Neural cell (in vitro differentiated cells): ENCODE data around the gene BCAS1. TPM values are rescaled to one million over a fixed set of nuclear protein-coding genes. Genes with fewer than 3 reads are reported as not detected.

ENCODE experiments used
- H2AFZ ChIP-seq: fragments of 200-600, 300-800 bp; sonication (generic), shearing (Covaris generic); 2 replicates; pipeline ENCODE4 v1.6.0; 2014; ENCODE audit warnings: low read depth, mild to moderate bottlenecking, antibody characterized with exemption, low read length, moderate library complexity
- H3F3A ChIP-seq: fragments of 200-600 bp; shearing (Covaris generic); 2 replicates; pipeline ENCODE4 v1.6.1; 2016; ENCODE audit warnings: mild to moderate bottlenecking, moderate library complexity, mixed read lengths, antibody characterized with exemption, low read length; ENCODE audit not compliant: insufficient read depth, poor library complexity, severe bottlenecking
- H3K27ac ChIP-seq: fragments of 200-600, 300-800 bp; sonication (generic), shearing (Covaris generic); 2 replicates; pipeline ENCODE4 v1.5.1; 2014; ENCODE audit warnings: mild to moderate bottlenecking, low read length, moderate library complexity
- H3K27me3 ChIP-seq: fragments of 300-800, 200-600 bp; sonication (generic), shearing (Covaris generic); 2 replicates; pipeline ENCODE4 v1.6.0; 2014; ENCODE audit warnings: mild to moderate bottlenecking, low read depth, low read length, moderate library complexity; ENCODE audit not compliant: insufficient read depth
- H3K36me3 ChIP-seq: fragments of 300-800, 200-600 bp; sonication (generic), shearing (Covaris generic); 2 replicates; pipeline ENCODE4 v1.5.1; 2014; ENCODE audit warnings: mild to moderate bottlenecking, antibody characterized with exemption, low read length, moderate library complexity; ENCODE audit not compliant: insufficient read depth
- H3K4me2 ChIP-seq: fragments of 300-800, 200-600 bp; sonication (generic), shearing (Covaris generic); 2 replicates; pipeline ENCODE4 v1.6.0; 2014; ENCODE audit warnings: mild to moderate bottlenecking, low read length
- H3K4me3 ChIP-seq: fragments of 300-800, 200-600 bp; sonication (generic), shearing (Covaris generic); 2 replicates; pipeline ENCODE4 v1.5.1; 2014; ENCODE audit warnings: mild to moderate bottlenecking, low read length, moderate library complexity
- H3K79me2 ChIP-seq: fragments of 200-600 bp; shearing (Covaris generic); replicated peaks from 2 replicates; pipeline ENCODE4 v1.6.0; 2014; ENCODE audit warnings: mild to moderate bottlenecking, low read length, moderate library complexity; ENCODE audit not compliant: insufficient read depth
- H3K9ac ChIP-seq: fragments of 300-800, 200-600 bp; sonication (generic), shearing (Covaris generic); 2 replicates; pipeline ENCODE4 v1.6.1; 2016; ENCODE audit warnings: mild to moderate bottlenecking, low read length, mixed read lengths
- H3K9me2 ChIP-seq: fragments of 200-600 bp; shearing (Covaris generic); 2 replicates; pipeline ENCODE4 v1.6.1; 2016; ENCODE audit warnings: mild to moderate bottlenecking, low read length, mixed read lengths; ENCODE audit not compliant: insufficient read depth
- H3K9me3 ChIP-seq: fragments of 200-600, 300-800 bp; sonication (generic), shearing (Covaris generic); 2 replicates; pipeline ENCODE4 v1.6.1; 2016; ENCODE audit warnings: mild to moderate bottlenecking, mixed run types, low read length, moderate library complexity, mixed read lengths
- H4K20me1 ChIP-seq: fragments of 200-600 bp; shearing (Covaris generic); 2 replicates; pipeline ENCODE4 v1.6.1; 2016; ENCODE audit warnings: mild to moderate bottlenecking, mixed run types; ENCODE audit not compliant: insufficient read depth
- EP300 ChIP-seq: fragments of 450-650 bp; conservative IDR thresholded peaks from 2 replicates; pipeline ENCODE4 v1.6.1; 2014; ENCODE audit warnings: antibody characterized with exemption, mild to moderate bottlenecking, moderate library complexity; ENCODE audit not compliant: poor library complexity, severe bottlenecking
- EZH2 ChIP-seq: fragments of 200-600, 300-800 bp; shearing (Covaris generic), sonication (generic); IDR thresholded peaks from 2 replicates; pipeline ENCODE4 v1.6.1; 2014; ENCODE audit warnings: antibody characterized with exemption, low read length, borderline replicate concordance, mild to moderate bottlenecking; ENCODE audit not compliant: insufficient read depth, poor library complexity, severe bottlenecking
- MXI1 ChIP-seq: fragments of 450-650 bp; conservative IDR thresholded peaks from 2 replicates; pipeline ENCODE4 v1.6.1; 2014; ENCODE audit warnings: antibody characterized with exemption, mild to moderate bottlenecking; ENCODE audit not compliant: poor library complexity, severe bottlenecking
- POLR2AphosphoS5 ChIP-seq: IDR thresholded peaks from 2 replicates; pipeline ENCODE4 v1.6.1; 2012
- RAD21 ChIP-seq: fragments of 450-650 bp; conservative IDR thresholded peaks from 2 replicates; pipeline ENCODE4 v1.6.1; 2014; ENCODE audit warnings: antibody characterized with exemption, mild to moderate bottlenecking, moderate library complexity
- REST ChIP-seq: IDR thresholded peaks from 2 replicates; pipeline ENCODE4 v1.6.1; 2012; ENCODE audit warnings: borderline replicate concordance
- SMC3 ChIP-seq: fragments of 450-650 bp; conservative IDR thresholded peaks from 2 replicates; pipeline ENCODE4 v1.6.1; 2014; ENCODE audit warnings: antibody characterized with exemption, mild to moderate bottlenecking, moderate library complexity; ENCODE audit not compliant: poor library complexity
- TAF1 ChIP-seq: IDR thresholded peaks from 2 replicates; pipeline ENCODE4 v1.6.1; 2012; ENCODE audit warnings: low read depth
- polyA plus RNA-seq: library from polyadenylated mRNA; depleted of rRNA; stranded (reverse); fragments of >200 nt; gene quantifications from 2 replicates; pipeline ENCODE4 v1.2.3, GENCODE V29; 2014
- TF ChIP-seq, protein P1 (sequence below): fragments of 450-650 bp; IDR thresholded peaks from 2 replicates; pipeline ENCODE4 v1.5.1; 2014; ENCODE audit warnings: antibody characterized with exemption, mild to moderate bottlenecking, moderate library complexity; ENCODE audit not compliant: poor library complexity, severe bottlenecking

BCAS1 gene
- polyA plus RNA-seq, 1 donor from 2014 or later: not detected

- Histone ChIP-seq H3F3A (no peaks in the 10 kb centered on the region), H3K36me3 (no peaks in the 10 kb centered on the region), H3K9me2 (no peaks in the 10 kb centered on the region), H2AFZ (no peak overlapping the region), H3K4me3 (no peak overlapping the region), H3K9me3 (no peaks in the 10 kb centered on the region), H3K4me2 (no peak overlapping the region), H3K79me2 (no peaks in the 10 kb centered on the region), H4K20me1 (no peaks in the 10 kb centered on the region), H3K27ac (no peak overlapping the region), H3K27me3 (no peaks in the 10 kb centered on the region), H3K9ac (no peak overlapping the region)
- TF ChIP-seq, protein P1, sequence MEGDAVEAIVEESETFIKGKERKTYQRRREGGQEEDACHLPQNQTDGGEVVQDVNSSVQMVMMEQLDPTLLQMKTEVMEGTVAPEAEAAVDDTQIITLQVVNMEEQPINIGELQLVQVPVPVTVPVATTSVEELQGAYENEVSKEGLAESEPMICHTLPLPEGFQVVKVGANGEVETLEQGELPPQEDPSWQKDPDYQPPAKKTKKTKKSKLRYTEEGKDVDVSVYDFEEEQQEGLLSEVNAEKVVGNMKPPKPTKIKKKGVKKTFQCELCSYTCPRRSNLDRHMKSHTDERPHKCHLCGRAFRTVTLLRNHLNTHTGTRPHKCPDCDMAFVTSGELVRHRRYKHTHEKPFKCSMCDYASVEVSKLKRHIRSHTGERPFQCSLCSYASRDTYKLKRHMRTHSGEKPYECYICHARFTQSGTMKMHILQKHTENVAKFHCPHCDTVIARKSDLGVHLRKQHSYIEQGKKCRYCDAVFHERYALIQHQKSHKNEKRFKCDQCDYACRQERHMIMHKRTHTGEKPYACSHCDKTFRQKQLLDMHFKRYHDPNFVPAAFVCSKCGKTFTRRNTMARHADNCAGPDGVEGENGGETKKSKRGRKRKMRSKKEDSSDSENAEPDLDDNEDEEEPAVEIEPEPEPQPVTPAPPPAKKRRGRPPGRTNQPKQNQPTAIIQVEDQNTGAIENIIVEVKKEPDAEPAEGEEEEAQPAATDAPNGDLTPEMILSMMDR: no peak
- TF ChIP-seq REST: no peak
- no peak for TF ChIP-seq RAD21
- no peak for TF ChIP-seq EP300
- no peak for TF ChIP-seq EZH2
- no peak for TF ChIP-seq MXI1
- TF ChIP-seq TAF1: no peak
- no peak for TF ChIP-seq SMC3
- TF ChIP-seq POLR2AphosphoS5: no peak
Measured at GRCh38 chr20:54051068-54051467, 19.3 kb downstream of the BCAS1 start.

GRCh38 chr20:54048891-54049545 lies 21.4 kb downstream of the BCAS1 start:
- no peaks in the 10 kb centered on the region for H3K79me2 ChIP-seq
- H3K36me3 ChIP-seq: no peaks in the 10 kb centered on the region
- no peak overlapping the region for H3K4me3 ChIP-seq
- no peaks in the 10 kb centered on the region for H3K9me2 ChIP-seq
- no peak overlapping the region for H2AFZ ChIP-seq
- no peak overlapping the region for H3K9ac ChIP-seq
- H3K27me3 ChIP-seq: no peaks in the 10 kb centered on the region
- H3K27ac ChIP-seq: no peak overlapping the region
- H3K9me3 ChIP-seq: no peaks in the 10 kb centered on the region
- no peak for TF ChIP-seq REST
- TF ChIP-seq EZH2: no peak
- no peak for TF ChIP-seq POLR2AphosphoS5
- TF ChIP-seq, protein P1: no peak
- no peak for TF ChIP-seq RAD21
- no peak for TF ChIP-seq TAF1
- TF ChIP-seq EP300: no peak
- no peak for TF ChIP-seq MXI1
- no peak for TF ChIP-seq SMC3
- H4K20me1 ChIP-seq: no peaks in the 10 kb centered on the region
- no peaks in the 10 kb centered on the region for H3F3A ChIP-seq
- H3K4me2 ChIP-seq: no peak overlapping the region
